Skeletal muscle satellite cell (primary cell): ENCODE results near the gene CEP44.
"Not testable (repeated sequence)": the region's sequence is repeated elsewhere in the genome, so short reads cannot be mapped to it uniquely, and the experiment has no call there.

Experiments used
- H3K27me3 ChIP-seq: 2 replicates; pipeline ENCODE4 v1.7.0; 2013; ENCODE audit warnings: low read length; ENCODE audit not compliant: control insufficient read depth, insufficient read depth
- H3K36me3 ChIP-seq: 2 replicates; pipeline ENCODE4 v1.7.0; 2013; ENCODE audit warnings: mild to moderate bottlenecking, control low read depth, low read length; ENCODE audit not compliant: insufficient read depth
- H3K4me1 ChIP-seq: 2 replicates; pipeline ENCODE4 v1.7.0; 2013; ENCODE audit warnings: low read length; ENCODE audit not compliant: control insufficient read depth, insufficient read depth
- H3K4me2 ChIP-seq: 2 replicates; pipeline ENCODE4 v1.7.0; 2013; ENCODE audit warnings: mild to moderate bottlenecking, low read length
- H3K4me3 ChIP-seq: 2 replicates; pipeline ENCODE4 v1.7.0; 2013; ENCODE audit warnings: low read length
- H3K9ac ChIP-seq: 2 replicates; pipeline ENCODE4 v1.7.0; 2013; ENCODE audit warnings: mild to moderate bottlenecking, low read depth, low read length, moderate library complexity
- H3K9me3 ChIP-seq: replicated peaks from 2 replicates; pipeline ENCODE4 v1.7.0; 2013; ENCODE audit warnings: mild to moderate bottlenecking, control low read depth, low read length

CEP44 gene

DNA sequence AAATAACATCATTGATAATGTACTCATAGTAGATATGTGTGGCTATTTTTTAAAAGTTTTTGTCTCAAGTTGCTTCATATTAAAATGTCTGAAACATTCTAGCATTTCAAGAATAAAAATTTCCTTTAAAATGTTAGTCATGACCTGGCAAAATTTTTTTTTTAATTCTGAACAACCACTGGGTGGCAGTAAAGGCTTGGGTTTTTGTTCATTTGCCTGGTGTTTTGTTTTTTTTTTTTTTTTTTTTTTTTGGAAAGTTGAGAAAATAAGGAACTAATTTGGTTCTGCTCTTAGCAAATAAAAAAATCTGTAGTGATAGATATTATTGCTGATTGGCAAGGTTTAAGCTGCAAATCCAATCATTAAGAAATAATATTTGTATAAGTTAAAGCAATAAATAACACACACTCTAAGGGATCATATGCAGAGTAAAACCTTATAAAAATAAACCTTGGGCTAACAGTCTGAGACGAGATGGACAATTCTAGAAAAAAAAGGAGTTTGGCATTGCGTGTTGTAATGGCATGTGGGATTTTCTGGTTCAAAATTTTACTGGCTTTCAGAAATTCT is 81.4 kb downstream of the CEP44 start:
- Histone ChIP-seq H3K4me1 (no peaks in the 10 kb centered on the region), H3K36me3 (no peaks in the 10 kb centered on the region), H3K4me2 (no peak overlapping the region), H3K9me3 (no peaks in the 10 kb centered on the region), H3K4me3 (no peak overlapping the region), H3K9ac (no peak overlapping the region), H3K27me3 (no peaks in the 10 kb centered on the region)

DNA sequence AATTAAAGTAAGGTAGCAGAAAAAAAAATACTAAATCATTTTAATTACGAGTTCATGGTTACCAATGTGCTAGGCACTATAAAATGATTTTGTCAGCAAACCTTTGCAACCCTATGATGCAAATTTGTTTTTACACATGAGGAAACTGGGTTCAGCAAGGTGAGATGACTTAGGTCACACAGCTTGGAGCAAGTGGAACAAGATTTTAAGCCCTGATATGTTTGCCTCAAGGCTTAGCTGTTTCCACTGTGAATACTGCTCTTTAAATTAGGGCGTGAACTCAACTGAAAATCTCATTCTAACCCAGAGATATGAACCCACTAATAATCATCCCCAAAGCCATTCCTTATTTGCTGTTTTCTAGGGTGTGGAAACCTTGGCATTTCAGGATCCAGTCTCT is 86.3 kb downstream of the CEP44 start:
- Histone ChIP-seq H3K9me3 (no peaks in the 10 kb centered on the region), H3K36me3 (no peaks in the 10 kb centered on the region), H3K4me3 (no peak overlapping the region), H3K9ac (no peak overlapping the region), H3K4me1 (no peaks in the 10 kb centered on the region), H3K4me2 (no peak overlapping the region), H3K27me3 (no peaks in the 10 kb centered on the region)

DNA sequence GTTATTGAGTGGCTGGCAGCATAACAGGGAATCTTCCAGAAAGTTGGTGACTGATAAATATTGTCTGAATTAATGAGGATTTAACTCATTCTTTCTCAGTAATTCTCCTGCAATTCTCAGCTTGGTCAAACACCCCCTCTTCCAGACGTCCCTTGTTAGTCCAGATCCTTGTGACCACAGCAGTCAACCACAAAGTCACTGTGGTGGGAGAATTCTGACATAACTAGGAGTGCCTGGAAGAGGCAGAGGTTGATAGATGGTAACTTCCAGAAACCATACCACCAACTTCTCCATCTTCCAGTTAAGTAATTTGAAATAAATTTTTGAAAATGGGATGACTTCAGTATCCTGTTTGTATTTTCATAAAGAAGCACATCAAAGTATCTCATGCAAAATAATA is 90.1 kb downstream of the CEP44 start:
- Histone ChIP-seq H3K36me3 (no peaks in the 10 kb centered on the region), H3K9me3 (no peaks in the 10 kb centered on the region), H3K9ac (no peak overlapping the region), H3K4me1 (no peaks in the 10 kb centered on the region), H3K4me2 (no peak overlapping the region), H3K27me3 (no peaks in the 10 kb centered on the region), H3K4me3 (no peak overlapping the region)

DNA sequence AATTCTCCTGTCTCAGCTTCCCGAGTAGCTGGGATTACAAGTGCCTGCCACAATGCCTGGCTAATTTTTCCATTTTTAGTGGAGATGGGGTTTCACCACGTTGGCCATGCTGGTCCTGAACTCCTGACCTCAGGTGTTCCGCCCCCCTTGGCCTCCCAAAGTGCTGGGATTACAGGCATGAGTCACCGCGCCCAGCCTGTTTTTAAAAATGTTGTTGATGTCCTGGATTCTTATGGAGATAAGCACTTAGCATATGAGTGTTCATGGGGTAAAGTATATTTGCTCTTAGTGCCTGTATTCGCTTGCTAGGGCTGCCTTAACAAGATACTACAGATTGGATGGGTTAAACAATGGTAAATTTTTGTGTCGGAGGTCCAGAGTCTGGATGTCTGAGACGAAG is 91.7 kb downstream of the CEP44 start:
- H3K36me3 ChIP-seq = no peaks in the 10 kb centered on the region
- no peak overlapping the region for H3K4me2 ChIP-seq
- H3K9me3 ChIP-seq = no peaks in the 10 kb centered on the region
- no peak overlapping the region for H3K9ac ChIP-seq
- H3K27me3 ChIP-seq = no peaks in the 10 kb centered on the region
- no peaks in the 10 kb centered on the region for H3K4me1 ChIP-seq
- no peak overlapping the region for H3K4me3 ChIP-seq

DNA sequence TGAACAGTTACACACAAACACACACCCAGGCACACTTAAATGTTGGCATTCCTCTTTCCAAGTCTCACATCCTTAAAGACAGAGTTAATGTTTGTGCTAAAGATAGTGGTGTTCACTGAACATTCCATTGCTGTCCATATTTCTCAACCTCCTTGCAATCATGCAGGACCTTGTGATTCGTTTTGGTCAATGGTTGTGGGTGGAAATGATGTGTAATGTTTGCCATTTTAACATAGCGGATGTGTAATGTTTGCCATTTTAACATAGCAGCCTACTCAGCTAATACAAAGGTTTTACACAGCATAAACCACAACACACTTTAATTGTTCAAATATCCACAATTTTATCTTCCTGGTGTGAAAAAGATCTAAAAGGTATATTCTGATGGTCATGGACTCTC is 93.9 kb downstream of the CEP44 start:
- Histone ChIP-seq H3K4me3 (no peak overlapping the region), H3K27me3 (no peaks in the 10 kb centered on the region), H3K4me2 (no peak overlapping the region)

DNA sequence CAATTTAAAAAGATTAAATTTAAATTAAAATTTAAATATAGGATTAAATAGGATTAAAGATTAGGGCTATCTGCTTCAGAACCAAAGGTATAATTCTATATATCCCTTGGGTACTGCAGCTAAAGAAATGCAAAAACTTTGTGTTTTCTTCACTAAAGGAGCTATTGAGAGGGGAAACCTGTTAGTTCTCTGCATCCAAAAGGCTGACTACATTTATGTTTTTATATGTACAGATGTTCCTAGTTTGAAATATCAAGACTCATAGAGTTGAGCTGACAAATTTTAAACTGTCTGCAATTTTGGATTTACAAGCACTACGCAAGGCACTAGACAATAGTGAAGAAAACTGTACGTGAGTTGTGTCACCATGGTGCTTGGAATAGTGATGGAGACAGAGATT is 95.2 kb downstream of the CEP44 start:
- Histone ChIP-seq H3K9me3 (no peaks in the 10 kb centered on the region), H3K4me3 (no peak overlapping the region), H3K4me2 (no peak overlapping the region)

More for the DNA sequence above, 93.9 kb downstream of the CEP44 start:
- Histone ChIP-seq H3K9ac (no peak overlapping the region), H3K9me3 (no peaks in the 10 kb centered on the region), H3K36me3 (no peaks in the 10 kb centered on the region), H3K4me1 (no peaks in the 10 kb centered on the region)

DNA sequence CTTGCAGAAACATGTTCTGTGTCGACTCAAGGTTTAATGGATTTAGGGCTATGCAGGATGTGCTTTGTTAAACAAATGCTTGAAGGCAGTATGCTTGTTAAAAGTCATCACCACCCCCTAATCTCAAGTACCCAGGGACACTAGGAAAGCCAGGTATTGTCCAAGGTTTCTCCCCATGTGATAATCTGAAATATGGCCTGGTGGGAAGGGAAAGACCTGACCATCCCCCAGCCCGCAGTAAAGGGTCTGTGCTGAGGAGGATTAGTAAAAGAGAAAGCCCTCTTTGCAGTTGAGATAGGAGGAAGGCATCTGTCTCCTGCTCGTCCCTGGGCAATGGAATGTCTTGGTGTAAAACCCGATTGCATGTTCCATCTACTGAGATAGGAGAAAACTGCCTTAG is 96.5 kb downstream of the CEP44 start:
- H3K9me3 ChIP-seq, H3K4me2 ChIP-seq, H3K36me3 ChIP-seq, H3K4me3 ChIP-seq, H3K9ac ChIP-seq, H3K27me3 ChIP-seq, H3K4me1 ChIP-seq: not testable (repeated sequence)

More for the DNA sequence above, 95.2 kb downstream of the CEP44 start:
- H3K27me3 ChIP-seq = no peaks in the 10 kb centered on the region
- H3K4me1 ChIP-seq = no peaks in the 10 kb centered on the region
- no peaks in the 10 kb centered on the region for H3K36me3 ChIP-seq
- no peak overlapping the region for H3K9ac ChIP-seq

DNA sequence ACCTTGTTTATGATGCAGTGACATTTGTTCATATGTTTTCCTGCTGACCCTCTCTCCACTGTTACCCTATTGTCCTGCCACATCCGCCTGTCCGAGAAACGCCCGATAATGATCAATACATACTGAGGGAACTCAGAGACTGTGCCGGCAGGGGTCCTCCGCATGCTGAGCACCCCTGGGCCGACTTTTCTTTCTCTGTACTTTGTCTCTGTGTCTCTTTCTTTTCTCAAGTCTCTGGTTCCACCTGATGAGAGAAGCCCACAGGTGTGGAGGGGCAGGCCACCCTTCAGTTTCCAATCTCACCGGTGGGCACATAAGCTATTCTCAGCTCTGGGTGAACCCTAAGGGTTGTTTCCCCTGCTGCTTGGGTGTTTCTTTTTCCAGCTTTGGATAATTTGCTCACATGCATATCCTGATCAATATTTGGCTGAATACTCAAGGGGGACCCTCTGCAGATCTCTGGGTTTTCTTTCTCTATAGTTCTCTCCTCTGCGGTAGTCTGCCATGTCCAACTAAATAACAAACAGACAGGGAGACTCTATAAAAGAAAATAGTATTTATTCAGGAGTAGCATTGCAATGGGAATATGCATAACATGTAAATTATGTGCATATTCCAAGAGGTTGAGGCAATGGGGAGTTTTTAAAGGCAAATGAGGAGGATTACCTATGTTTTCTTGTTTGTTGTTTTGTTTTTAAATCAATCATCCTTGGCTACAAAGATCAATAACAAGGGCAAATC is 97.2 kb downstream of the CEP44 start:
- no peak overlapping the region for H3K4me2 ChIP-seq
- H3K27me3 ChIP-seq = no peaks in the 10 kb centered on the region
- no peaks in the 10 kb centered on the region for H3K36me3 ChIP-seq
- H3K9ac ChIP-seq = no peak overlapping the region
- H3K4me3 ChIP-seq = no peak overlapping the region
- no peaks in the 10 kb centered on the region for H3K4me1 ChIP-seq
- H3K9me3 ChIP-seq = no peaks in the 10 kb centered on the region

DNA sequence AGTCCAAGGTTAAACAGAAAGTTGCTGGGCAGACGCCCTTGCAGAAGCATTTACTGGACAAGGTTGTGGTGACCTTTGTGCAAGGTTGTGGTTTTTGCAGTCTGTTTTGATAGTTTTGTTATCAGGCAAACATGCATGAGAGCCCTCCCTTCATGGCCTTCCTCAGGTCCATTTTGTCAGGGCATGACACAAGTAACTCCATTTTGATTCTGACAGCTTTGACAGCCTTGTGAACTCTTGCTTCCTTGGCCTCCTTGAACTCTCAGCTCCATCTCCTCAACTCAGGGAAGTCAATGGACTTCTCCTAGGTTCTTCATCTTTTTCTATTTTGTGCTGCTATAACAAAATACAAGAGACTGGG is 97.7 kb downstream of the CEP44 start:
- Histone ChIP-seq H3K27me3 (no peaks in the 10 kb centered on the region), H3K9me3 (no peaks in the 10 kb centered on the region), H3K4me3 (no peak overlapping the region), H3K4me1 (no peaks in the 10 kb centered on the region), H3K36me3 (no peaks in the 10 kb centered on the region), H3K4me2 (no peak overlapping the region), H3K9ac (no peak overlapping the region)
